ENCODE measurements around the gene GRPEL2.
A peak's percentile ranks its signal among the peaks of the same experiment; 100 is the strongest.

The GRPEL2 gene

DNA sequence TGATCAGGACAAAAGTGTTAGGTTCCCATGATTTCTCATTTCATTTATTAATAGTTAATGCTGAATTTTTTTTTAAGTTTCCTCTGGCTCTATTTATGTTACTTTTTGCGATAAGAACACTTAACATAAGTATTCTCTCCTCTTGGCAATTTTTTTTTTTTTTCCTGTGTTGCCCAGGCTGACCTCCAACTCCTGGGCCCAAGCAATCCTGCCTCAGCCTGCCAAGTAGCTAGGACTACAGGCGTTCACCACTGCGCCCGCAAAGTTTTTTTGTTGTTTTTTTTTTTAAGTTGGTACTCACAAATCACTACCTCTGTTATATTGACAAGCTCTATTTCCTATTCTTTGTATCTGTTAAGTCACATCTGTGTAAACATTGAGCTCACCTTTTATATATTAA lies 6.9 kb downstream of the GRPEL2 start:
- Histone ChIP-seq H3K9me3 (ENCODE audit: severe bottlenecking) (no peaks in the 10 kb centered on the region), H3K36me3 (ENCODE audit: low read depth) (peaks cover 80% of the 10 kb centered on the region), H3K27ac (ENCODE audit: poor library complexity, severe bottlenecking) (no peak overlapping the region), H3K4me3 (ENCODE audit: severe bottlenecking) (no peak overlapping the region), H3K27me3 (ENCODE audit: insufficient read depth, poor library complexity, severe bottlenecking) (no peaks in the 10 kb centered on the region), H3K4me1 (ENCODE audit: insufficient read depth, poor library complexity, severe bottlenecking) (peaks cover 13% of the 10 kb centered on the region)
- ATAC-seq (ENCODE audit: low read depth) (no peak), DNase-seq (ENCODE audit: low spot score) (no peak)
- TF ChIP-seq, protein P1, sequence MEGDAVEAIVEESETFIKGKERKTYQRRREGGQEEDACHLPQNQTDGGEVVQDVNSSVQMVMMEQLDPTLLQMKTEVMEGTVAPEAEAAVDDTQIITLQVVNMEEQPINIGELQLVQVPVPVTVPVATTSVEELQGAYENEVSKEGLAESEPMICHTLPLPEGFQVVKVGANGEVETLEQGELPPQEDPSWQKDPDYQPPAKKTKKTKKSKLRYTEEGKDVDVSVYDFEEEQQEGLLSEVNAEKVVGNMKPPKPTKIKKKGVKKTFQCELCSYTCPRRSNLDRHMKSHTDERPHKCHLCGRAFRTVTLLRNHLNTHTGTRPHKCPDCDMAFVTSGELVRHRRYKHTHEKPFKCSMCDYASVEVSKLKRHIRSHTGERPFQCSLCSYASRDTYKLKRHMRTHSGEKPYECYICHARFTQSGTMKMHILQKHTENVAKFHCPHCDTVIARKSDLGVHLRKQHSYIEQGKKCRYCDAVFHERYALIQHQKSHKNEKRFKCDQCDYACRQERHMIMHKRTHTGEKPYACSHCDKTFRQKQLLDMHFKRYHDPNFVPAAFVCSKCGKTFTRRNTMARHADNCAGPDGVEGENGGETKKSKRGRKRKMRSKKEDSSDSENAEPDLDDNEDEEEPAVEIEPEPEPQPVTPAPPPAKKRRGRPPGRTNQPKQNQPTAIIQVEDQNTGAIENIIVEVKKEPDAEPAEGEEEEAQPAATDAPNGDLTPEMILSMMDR (IDR thresholded peaks at IDR 0.05; ENCODE audit: poor library complexity, severe bottlenecking): no peak

GRCh38 chr5:149353911-149354310 lies 8.6 kb downstream of the GRPEL2 start:
- Histone ChIP-seq H3K9me3 (ENCODE audit: severe bottlenecking) (no peaks in the 10 kb centered on the region), H3K27me3 (ENCODE audit: insufficient read depth, poor library complexity, severe bottlenecking) (no peaks in the 10 kb centered on the region), H3K4me1 (ENCODE audit: insufficient read depth, poor library complexity, severe bottlenecking) (peaks cover 5% of the 10 kb centered on the region), H3K36me3 (ENCODE audit: low read depth) (peaks cover 63% of the 10 kb centered on the region), H3K4me3 (ENCODE audit: severe bottlenecking) (no peak overlapping the region), H3K27ac (ENCODE audit: poor library complexity, severe bottlenecking) (no peak overlapping the region)
- ATAC-seq (ENCODE audit: low read depth): no peak
- TF ChIP-seq, protein P1 (IDR thresholded peaks at IDR 0.05; ENCODE audit: poor library complexity, severe bottlenecking): no peak
- DNase-seq (ENCODE audit: low spot score): no peak

DNA sequence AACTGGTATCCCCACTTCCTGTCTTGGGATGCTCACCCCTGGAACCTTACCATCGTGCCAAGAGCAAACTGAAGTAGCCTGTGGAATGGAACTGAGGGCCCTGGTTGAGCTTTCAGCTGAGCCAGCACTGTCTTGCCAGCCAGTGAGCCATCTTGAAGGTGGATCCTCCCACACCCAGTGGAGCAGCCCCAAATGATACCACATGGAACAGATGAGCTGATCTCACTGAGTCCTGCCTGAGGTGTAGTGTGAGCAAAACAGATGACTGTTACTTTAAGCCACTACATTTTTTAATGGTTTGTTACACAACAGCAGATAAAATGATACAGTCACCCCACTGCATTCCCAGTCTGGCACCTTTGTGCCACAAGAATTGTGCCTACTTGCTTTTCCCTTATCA lies 10.4 kb downstream of the GRPEL2 start:
- H3K4me3 ChIP-seq (ENCODE audit: severe bottlenecking): no peak overlapping the region
- H3K27me3 ChIP-seq (ENCODE audit: insufficient read depth, poor library complexity, severe bottlenecking): no peaks in the 10 kb centered on the region
- peaks cover 5% of the 10 kb centered on the region for H3K4me1 ChIP-seq (ENCODE audit: insufficient read depth, poor library complexity, severe bottlenecking)
- H3K36me3 ChIP-seq (ENCODE audit: low read depth): peaks cover 45% of the 10 kb centered on the region
- ATAC-seq (ENCODE audit: low read depth): no peak
- no peak overlapping the region for H3K27ac ChIP-seq (ENCODE audit: poor library complexity, severe bottlenecking)
- no peak for DNase-seq (ENCODE audit: low spot score)
- TF ChIP-seq, protein P1 (IDR thresholded peaks at IDR 0.05; ENCODE audit: poor library complexity, severe bottlenecking): no peak
- H3K9me3 ChIP-seq (ENCODE audit: severe bottlenecking): no peaks in the 10 kb centered on the region

DNA sequence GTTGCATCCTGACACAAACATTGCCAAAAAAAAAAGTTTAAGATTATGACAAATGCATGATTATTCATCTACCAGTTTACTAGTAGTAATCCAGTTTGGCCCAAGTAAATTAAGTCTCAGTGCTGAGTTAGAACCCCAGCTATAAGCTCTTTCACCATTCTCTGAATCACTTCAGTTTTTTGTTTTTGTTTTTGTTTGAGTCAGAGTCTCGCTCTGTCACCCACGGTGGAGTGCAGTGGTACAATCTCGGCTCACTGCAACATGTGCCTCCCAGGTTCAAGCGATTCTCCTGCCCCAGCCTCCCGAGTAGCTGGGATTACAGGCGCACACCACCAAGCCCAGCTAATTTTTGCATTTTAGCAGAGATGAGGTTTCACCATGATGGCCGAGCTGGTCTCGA lies 11.1 kb downstream of the GRPEL2 start:
- Histone ChIP-seq H3K4me1 (ENCODE audit: insufficient read depth, poor library complexity, severe bottlenecking) (peaks cover 5% of the 10 kb centered on the region), H3K36me3 (ENCODE audit: low read depth) (peaks cover 38% of the 10 kb centered on the region), H3K27ac (ENCODE audit: poor library complexity, severe bottlenecking) (no peak overlapping the region), H3K4me3 (ENCODE audit: severe bottlenecking) (no peak overlapping the region), H3K9me3 (ENCODE audit: severe bottlenecking) (no peaks in the 10 kb centered on the region), H3K27me3 (ENCODE audit: insufficient read depth, poor library complexity, severe bottlenecking) (no peaks in the 10 kb centered on the region)
- DNase-seq (ENCODE audit: low spot score) (no peak), ATAC-seq (ENCODE audit: low read depth) (no peak)
- TF ChIP-seq, protein P1 (IDR thresholded peaks at IDR 0.05; ENCODE audit: poor library complexity, severe bottlenecking): no peak

DNA sequence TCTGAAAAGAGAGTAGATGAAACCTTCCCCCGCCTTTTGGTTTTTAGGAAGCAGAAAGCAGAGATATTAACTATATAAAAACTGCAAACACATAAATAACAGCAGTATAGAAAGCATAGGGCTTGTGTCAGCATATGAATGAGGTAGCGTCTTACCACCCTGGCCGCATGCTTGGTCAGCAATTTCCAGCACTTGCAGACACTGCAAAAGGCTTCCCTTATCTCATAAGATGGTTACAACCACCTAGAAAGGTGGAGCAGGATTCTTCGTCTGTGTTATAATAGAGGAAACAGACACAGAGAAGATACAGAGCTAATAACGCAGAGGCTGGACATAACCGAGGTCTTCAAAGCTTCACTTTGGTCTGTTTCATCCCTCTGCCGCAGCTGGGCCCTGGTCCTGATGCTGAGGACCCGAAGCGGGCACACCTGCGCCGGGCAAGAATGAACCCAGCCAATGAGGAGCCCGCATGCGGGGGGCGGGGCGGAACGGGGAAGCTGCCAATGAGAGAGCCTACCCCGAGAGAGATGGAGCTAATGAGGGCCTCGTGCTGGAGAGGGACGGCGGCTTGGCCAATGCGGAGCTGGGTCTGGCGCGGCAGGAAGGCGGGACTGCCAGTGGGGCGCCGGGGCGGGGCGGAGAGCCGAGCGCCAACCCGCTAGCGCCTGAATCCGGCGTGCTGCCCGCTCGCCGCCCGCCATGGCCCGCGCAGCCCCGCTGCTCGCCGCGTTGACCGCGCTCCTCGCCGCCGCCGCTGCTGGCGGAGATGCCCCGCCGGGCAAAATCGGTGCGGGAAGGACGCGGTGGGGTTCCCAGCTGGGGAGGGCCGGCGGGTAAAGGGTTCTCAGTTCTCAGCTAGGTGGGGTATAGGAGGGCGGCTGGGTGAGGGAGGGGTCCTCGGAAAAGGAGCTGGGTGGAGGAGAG lies 12.3 kb downstream of the GRPEL2 start, which contains the start of gene PCYOX1L:
PCYOX1L (plus strand) TSS at position 677 of the 924 bp plus-strand sequence; CDS start at position 700, 23 bp downstream.
- H3K27ac ChIP-seq (ENCODE audit: poor library complexity, severe bottlenecking): no peak within 1 kb of the TSS

More for the DNA sequence above, 12.3 kb downstream of the GRPEL2 start, which contains the start of gene PCYOX1L:
- DNase-seq (ENCODE audit: low spot score) (peak; percentile 100), ATAC-seq (ENCODE audit: low read depth) (peak; percentile 99)
- Histone ChIP-seq H3K4me1 (ENCODE audit: insufficient read depth, poor library complexity, severe bottlenecking) (peaks cover 5% of the 10 kb centered on the region), H3K9me3 (ENCODE audit: severe bottlenecking) (no peaks in the 10 kb centered on the region), H3K27me3 (ENCODE audit: insufficient read depth, poor library complexity, severe bottlenecking) (no peaks in the 10 kb centered on the region), H3K4me3 (ENCODE audit: severe bottlenecking) (peak within 1 kb of the TSS; percentile 77), H3K36me3 (ENCODE audit: low read depth) (peaks cover 25% of the 10 kb centered on the region)
- TF ChIP-seq, protein P1 (IDR thresholded peaks at IDR 0.05; ENCODE audit: poor library complexity, severe bottlenecking): no peak

Data from RWPE2 (cell line).